Hepatocyte (in vitro differentiated cells): ENCODE results near the gene SCNN1B.

Experiments used
- CTCF ChIP-seq: fragments of 200-600 bp; sonication (generic); IDR thresholded peaks from 2 replicates; pipeline ENCODE4 v1.5.1; 2016; ENCODE audit warnings: antibody characterized with exemption, mild to moderate bottlenecking; ENCODE audit not compliant: poor library complexity
- EZH2 ChIP-seq: fragments of 200-600 bp; sonication (generic); IDR thresholded peaks from 2 replicates; pipeline ENCODE4 v1.6.1; 2016; ENCODE audit warnings: antibody characterized with exemption, mild to moderate bottlenecking, borderline replicate concordance

GRCh38 chr16:23339787-23340186 is 37.7 kb downstream of the SCNN1B start:
- TF ChIP-seq CTCF: no peak
- no peak for TF ChIP-seq EZH2
